Thyroid gland (tissue), 4 donors: Measurements from ENCODE around the gene TBC1D8.

ENCODE experiments used
- CTCF ChIP-seq, 6 experiments: fragments of 200-600 bp in 3 of 6; fragments of 450-650 bp in 3 of 6; sonication (generic) in 3 of 6; IDR thresholded peaks; one replicate each; pipeline ENCODE4 v1.5.1; 2016 to 2019; ENCODE audit warnings: antibody characterized with exemption in 6 of 6, mild to moderate bottlenecking in 2 of 6, inconsistent platforms in 1 of 6, moderate library complexity in 1 of 6
- POLR2A ChIP-seq, 2 donors: fragments of 450-650 bp; IDR thresholded peaks; one replicate each; pipeline ENCODE4 v1.6.1; 2017; ENCODE audit warnings: antibody characterized with exemption in 2 of 2, mild to moderate bottlenecking in 2 of 2, moderate library complexity in 1 of 2

GRCh38 chr2:101057051-101057933 is 93.9 kb downstream of the TBC1D8 start:
- TF ChIP-seq CTCF (IDR thresholded peaks at IDR 0.05) (no peak), POLR2A (IDR thresholded peaks at IDR 0.05) (no peak)
